Mesenchymal stem cell (in vitro differentiated cells and primary cell): ENCODE data around the gene ZNF341.
A peak's percentile ranks its signal among the peaks of the same experiment; 100 is the strongest.

Experiments used
- DNase-seq: peaks from one replicate; pipeline ENCODE4 v3.0.0-alpha.2; 2013
- H2AFZ ChIP-seq: one replicate; pipeline ENCODE4 v1.6.1; 2013; ENCODE audit warnings: low read depth, mild to moderate bottlenecking, control low read depth, inconsistent platforms, low read length, moderate library complexity
- H2AK5ac ChIP-seq: 2 replicates; pipeline ENCODE4 v1.6.1; 2013; ENCODE audit warnings: low read length, moderate library complexity, mild to moderate bottlenecking, inconsistent platforms; ENCODE audit not compliant: severe bottlenecking
- H2BK120ac ChIP-seq: one replicate; pipeline ENCODE4 v1.6.1; 2013; ENCODE audit warnings: low read depth, mild to moderate bottlenecking, inconsistent platforms, low read length, moderate library complexity
- H2BK12ac ChIP-seq, 2 experiments: one replicate each; pipeline ENCODE4 v1.6.1; 2013; ENCODE audit warnings: inconsistent platforms in 2 of 2, low read length in 2 of 2, mild to moderate bottlenecking in 2 of 2, moderate library complexity in 2 of 2, control low read depth in 1 of 2
- H2BK15ac ChIP-seq: one replicate; pipeline ENCODE4 v1.6.1; 2013; ENCODE audit warnings: mild to moderate bottlenecking, low read depth, inconsistent platforms; ENCODE audit not compliant: poor library complexity, severe bottlenecking
- H2BK5ac ChIP-seq: 2 replicates; pipeline ENCODE4 v1.6.1; 2013; ENCODE audit warnings: low read depth, mild to moderate bottlenecking, low read length, control low read depth, inconsistent platforms; ENCODE audit not compliant: poor library complexity, severe bottlenecking
- H3K14ac ChIP-seq, 2 experiments: one replicate each; pipeline ENCODE4 v1.6.1; 2013; ENCODE audit warnings: inconsistent platforms in 2 of 2, low read length in 2 of 2, control low read depth in 1 of 2, mild to moderate bottlenecking in 1 of 2, moderate library complexity in 1 of 2
- H3K18ac ChIP-seq, 2 experiments: one replicate each; pipeline ENCODE4 v1.6.1; 2013; ENCODE audit warnings: inconsistent platforms in 2 of 2, low read length in 2 of 2, control low read depth in 1 of 2, low read depth in 1 of 2, mild to moderate bottlenecking in 1 of 2
- H3K23ac ChIP-seq, 2 experiments: one replicate each; pipeline ENCODE4 v1.6.1; 2013; ENCODE audit warnings: inconsistent platforms in 2 of 2, low read length in 2 of 2, mild to moderate bottlenecking in 2 of 2, moderate library complexity in 2 of 2, control low read depth in 1 of 2
- H3K27ac ChIP-seq: 2 replicates; pipeline ENCODE4 v1.5.1; 2013; ENCODE audit warnings: mild to moderate bottlenecking, moderate library complexity, low read length, control low read depth, inconsistent platforms; ENCODE audit not compliant: poor library complexity, severe bottlenecking
- H3K27me3 ChIP-seq, 2 experiments: 2 replicates each; pipeline versions ENCODE4 v1.6.1 to v1.7.0; 2013; ENCODE audit warnings: low read length in 2 of 2, mild to moderate bottlenecking in 2 of 2, moderate library complexity in 2 of 2, control low read depth in 1 of 2, inconsistent platforms in 1 of 2; ENCODE audit not compliant: control insufficient read depth in 1 of 2, insufficient read depth in 1 of 2
- H3K36me3 ChIP-seq, 2 experiments: 2 replicates each; pipeline versions ENCODE4 v1.6.1 to v1.7.0; 2013; ENCODE audit warnings: low read length in 2 of 2, control low read depth in 1 of 2, inconsistent platforms in 1 of 2, low read depth in 1 of 2, mild to moderate bottlenecking in 1 of 2; ENCODE audit not compliant: insufficient read depth in 2 of 2, control insufficient read depth in 1 of 2
- H3K4ac ChIP-seq, 2 experiments: one replicate each; pipeline ENCODE4 v1.6.1; 2013; ENCODE audit warnings: inconsistent platforms in 2 of 2, low read length in 2 of 2, mild to moderate bottlenecking in 2 of 2, moderate library complexity in 2 of 2, control low read depth in 1 of 2, low read depth in 1 of 2
- H3K4me1 ChIP-seq: 2 replicates; pipeline ENCODE4 v1.6.1; 2013; ENCODE audit warnings: low read depth, low read length, control low read depth; ENCODE audit not compliant: control insufficient read depth, insufficient read depth
- H3K4me2 ChIP-seq: 2 replicates; pipeline ENCODE4 v1.6.1; 2013; ENCODE audit warnings: low read length, mild to moderate bottlenecking, inconsistent platforms; ENCODE audit not compliant: poor library complexity, severe bottlenecking
- H3K4me3 ChIP-seq, 2 experiments: 2 replicates each; pipeline versions ENCODE4 v1.5.1 to v1.7.0; 2013; ENCODE audit warnings: low read length in 2 of 2, mild to moderate bottlenecking in 2 of 2, control low read depth in 1 of 2, low read depth in 1 of 2; ENCODE audit not compliant: insufficient read depth in 1 of 2
- H3K79me1 ChIP-seq: replicated peaks from 2 replicates; pipeline ENCODE4 v1.6.1; 2013; ENCODE audit warnings: mild to moderate bottlenecking, control low read depth, low read length, inconsistent platforms; ENCODE audit not compliant: poor library complexity, severe bottlenecking
- H3K9ac ChIP-seq: 2 replicates; pipeline ENCODE4 v1.7.0; 2013; ENCODE audit warnings: mild to moderate bottlenecking, low read length, moderate library complexity
- H3K9me3 ChIP-seq: 2 replicates; pipeline ENCODE4 v1.7.0; 2013; ENCODE audit warnings: mild to moderate bottlenecking, low read length; ENCODE audit not compliant: control insufficient read depth
- H4K8ac ChIP-seq: one replicate; pipeline ENCODE4 v1.6.1; 2013; ENCODE audit warnings: inconsistent platforms, mild to moderate bottlenecking, low read length, moderate library complexity
- H4K91ac ChIP-seq: one replicate; pipeline ENCODE4 v1.6.1; 2013; ENCODE audit warnings: mild to moderate bottlenecking, low read length, inconsistent platforms
- WGBS: methylation state at CpG from one replicate; pipeline ENCODE4 v1.1.7; 2013; ENCODE audit warnings: mixed read lengths; 5-methylcytosine and 5-hydroxymethylcytosine counted together

ZNF341 gene

GRCh38 chr20:33840160-33840559 is 108.4 kb downstream of the ZNF341 start:
- Histone ChIP-seq H2AK5ac (no peak overlapping the region), H2AFZ (no peak overlapping the region), H3K4me2 (no peak overlapping the region), H4K8ac (no peak overlapping the region), H2BK12ac (no peak overlapping the region), H3K4me3 (no peak overlapping the region), H4K91ac (no peak overlapping the region), H3K79me1 (peaks cover 21% of the 10 kb centered on the region), H3K18ac (no peak overlapping the region), H3K23ac (no peak overlapping the region), H3K27me3 (no peaks in the 10 kb centered on the region), H3K4ac (no peak overlapping the region), H3K36me3 (peaks cover 3 to 5% of the 10 kb centered on the region in 2 experiments), H3K27ac (no peak overlapping the region), H3K9me3 (no peaks in the 10 kb centered on the region), H2BK15ac (no peak overlapping the region), H3K4me1 (peaks cover 13% of the 10 kb centered on the region), H3K14ac (no peak overlapping the region), H3K9ac (no peak overlapping the region), H2BK5ac (no peak overlapping the region), H2BK120ac (no peak overlapping the region)
- no peak for DNase-seq
- WGBS, result 98% methylated on average over 7 of the region's 7 CpGs

- H3K27ac ChIP-seq, result no peak overlapping the region
- no peak overlapping the region for H2BK5ac ChIP-seq
- no peak overlapping the region for H3K14ac ChIP-seq
- H3K23ac ChIP-seq, result no peak overlapping the region
- WGBS, result 91% methylated on average over 4 of the region's 4 CpGs
- no peak overlapping the region for H3K4me3 ChIP-seq
- H2AK5ac ChIP-seq, result no peak overlapping the region
- H3K4me2 ChIP-seq, result no peak overlapping the region
- no peak overlapping the region for H3K18ac ChIP-seq
- peaks cover 15% of the 10 kb centered on the region for H3K4me1 ChIP-seq
- H2BK120ac ChIP-seq, result no peak overlapping the region
- H3K9ac ChIP-seq, result no peak overlapping the region
- no peaks in the 10 kb centered on the region for H3K27me3 ChIP-seq
- H4K8ac ChIP-seq, result no peak overlapping the region
- H2BK15ac ChIP-seq, result no peak overlapping the region
- DNase-seq, result no peak
- no peak overlapping the region for H2AFZ ChIP-seq
- H3K9me3 ChIP-seq, result no peaks in the 10 kb centered on the region
- H3K36me3 ChIP-seq, result peaks cover 0 to 4% of the 10 kb centered on the region in 2 experiments
- H3K79me1 ChIP-seq, result peaks cover 21% of the 10 kb centered on the region
- H3K4ac ChIP-seq, result no peak overlapping the region
- no peak overlapping the region for H4K91ac ChIP-seq
- no peak overlapping the region for H2BK12ac ChIP-seq
Observed at GRCh38 chr20:33840759-33841435, 109.1 kb downstream of the ZNF341 start.

DNA sequence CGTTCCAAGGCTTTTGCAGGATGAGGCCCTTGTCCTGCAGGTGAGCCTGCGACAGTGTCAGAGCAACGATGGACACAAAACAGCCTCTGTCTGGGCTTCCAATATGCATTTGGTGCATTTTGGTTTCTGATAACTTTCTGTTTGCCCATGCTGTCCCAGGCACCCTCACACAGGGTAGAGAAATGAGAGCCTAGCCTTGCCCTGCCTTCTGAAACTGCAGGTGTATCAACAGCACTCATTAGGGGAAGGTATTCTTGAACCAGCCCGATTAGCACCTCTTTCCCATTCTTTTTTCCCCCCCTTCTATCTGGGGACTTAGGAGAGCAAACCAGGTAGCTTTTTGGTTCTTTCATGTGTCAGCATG is 109.6 kb downstream of the ZNF341 start:
- no peak overlapping the region for H2AK5ac ChIP-seq
- H3K14ac ChIP-seq, result peak overlapping the region in 1 of 2 experiments; percentile 66
- no peak overlapping the region for H2AFZ ChIP-seq
- DNase-seq, result no peak
- no peak overlapping the region for H2BK12ac ChIP-seq
- H3K4ac ChIP-seq, result no peak overlapping the region
- H4K8ac ChIP-seq, result no peak overlapping the region
- H3K18ac ChIP-seq, result no peak overlapping the region
- H3K4me3 ChIP-seq, result no peak overlapping the region
- H3K23ac ChIP-seq, result no peak overlapping the region
- H4K91ac ChIP-seq, result no peak overlapping the region
- H3K79me1 ChIP-seq, result peaks cover 21% of the 10 kb centered on the region
- peaks cover 16% of the 10 kb centered on the region for H3K4me1 ChIP-seq
- no peaks in the 10 kb centered on the region for H3K27me3 ChIP-seq
- no peak overlapping the region for H3K4me2 ChIP-seq
- no peak overlapping the region for H3K9ac ChIP-seq
- H3K9me3 ChIP-seq, result no peaks in the 10 kb centered on the region
- H2BK15ac ChIP-seq, result no peak overlapping the region
- H2BK5ac ChIP-seq, result no peak overlapping the region
- no peak overlapping the region for H3K27ac ChIP-seq
- H3K36me3 ChIP-seq, result peaks cover 0 to 4% of the 10 kb centered on the region in 2 experiments
- no peak overlapping the region for H2BK120ac ChIP-seq
- WGBS, result 96% methylated on average over 3 of the region's 4 CpGs
